Measurements from ENCODE around the gene VTCN1. TPM values are rescaled to one million over a fixed set of nuclear protein-coding genes. Genes with fewer than 3 reads are reported as not detected.

Gene VTCN1
- total RNA-seq, 1 donor from 2014 or later: 49.4 TPM

DNA sequence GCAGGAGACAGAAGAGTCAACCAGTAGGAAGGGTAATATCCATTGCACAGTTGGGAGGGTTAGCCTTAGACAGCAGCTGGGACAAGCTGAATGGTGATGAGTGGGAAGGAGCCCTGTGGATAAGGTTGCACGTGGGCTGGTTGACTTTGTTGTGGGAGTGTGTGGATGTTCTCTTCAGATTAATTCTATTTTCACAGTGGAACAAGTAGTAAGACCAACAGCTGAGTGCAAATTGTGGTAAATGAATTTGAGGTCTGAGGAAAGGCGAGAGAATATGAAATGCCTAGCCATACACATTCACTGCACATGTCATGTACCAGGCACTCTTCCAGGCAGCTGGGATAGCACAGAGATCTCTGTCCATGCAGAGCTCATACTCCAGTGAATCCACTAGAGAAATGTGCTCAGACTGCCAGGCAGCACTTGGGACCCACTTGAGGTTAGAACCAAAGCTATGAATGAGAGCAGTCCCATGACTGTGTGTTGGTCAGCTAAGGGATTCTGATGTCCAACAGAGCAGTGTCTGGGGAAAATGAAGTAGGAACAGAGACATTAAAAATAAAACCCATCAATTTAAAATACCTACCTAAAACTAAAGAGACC lies 25.2 kb upstream of the VTCN1 start:
- peaks cover 12% of the 10 kb centered on the region for H3K4me1 Mint-ChIP-seq (ENCODE audit: unreplicated experiment)
- H3K4me3 Mint-ChIP-seq: no peak overlapping the region
- H3K27ac Mint-ChIP-seq: no peak overlapping the region
- TF ChIP-seq, protein P1, sequence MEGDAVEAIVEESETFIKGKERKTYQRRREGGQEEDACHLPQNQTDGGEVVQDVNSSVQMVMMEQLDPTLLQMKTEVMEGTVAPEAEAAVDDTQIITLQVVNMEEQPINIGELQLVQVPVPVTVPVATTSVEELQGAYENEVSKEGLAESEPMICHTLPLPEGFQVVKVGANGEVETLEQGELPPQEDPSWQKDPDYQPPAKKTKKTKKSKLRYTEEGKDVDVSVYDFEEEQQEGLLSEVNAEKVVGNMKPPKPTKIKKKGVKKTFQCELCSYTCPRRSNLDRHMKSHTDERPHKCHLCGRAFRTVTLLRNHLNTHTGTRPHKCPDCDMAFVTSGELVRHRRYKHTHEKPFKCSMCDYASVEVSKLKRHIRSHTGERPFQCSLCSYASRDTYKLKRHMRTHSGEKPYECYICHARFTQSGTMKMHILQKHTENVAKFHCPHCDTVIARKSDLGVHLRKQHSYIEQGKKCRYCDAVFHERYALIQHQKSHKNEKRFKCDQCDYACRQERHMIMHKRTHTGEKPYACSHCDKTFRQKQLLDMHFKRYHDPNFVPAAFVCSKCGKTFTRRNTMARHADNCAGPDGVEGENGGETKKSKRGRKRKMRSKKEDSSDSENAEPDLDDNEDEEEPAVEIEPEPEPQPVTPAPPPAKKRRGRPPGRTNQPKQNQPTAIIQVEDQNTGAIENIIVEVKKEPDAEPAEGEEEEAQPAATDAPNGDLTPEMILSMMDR (conservative IDR thresholded peaks at IDR 0.05): no peak
- no peaks in the 10 kb centered on the region for H3K36me3 Mint-ChIP-seq
- H3K9me3 Mint-ChIP-seq: peaks cover 12% of the 10 kb centered on the region
- no peak for DNase-seq (ENCODE audit: extremely low spot score, unreplicated experiment)
- H3K27me3 Mint-ChIP-seq: no peaks in the 10 kb centered on the region

DNA sequence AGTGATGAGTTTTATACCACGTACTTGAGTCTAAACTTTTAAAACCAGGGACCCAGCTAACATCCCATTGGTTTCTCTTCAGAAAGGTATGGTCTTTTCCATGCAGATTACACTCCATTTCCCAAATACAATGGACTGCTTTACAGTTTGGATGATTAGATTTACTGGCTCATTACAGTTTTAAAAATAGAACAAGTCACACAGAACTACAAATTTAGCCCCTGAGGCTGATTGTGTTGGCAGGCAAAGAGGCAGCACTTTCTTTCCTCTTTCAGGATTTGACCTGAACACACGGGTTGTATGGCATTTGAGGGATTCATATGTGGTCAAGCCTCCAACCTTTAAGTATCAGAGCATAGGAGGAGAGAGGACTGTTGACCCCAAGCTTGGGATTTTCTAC lies 21.8 kb upstream of the VTCN1 start:
- Mint-ChIP-seq H3K27me3 (no peaks in the 10 kb centered on the region), H3K9me3 (peaks cover 8% of the 10 kb centered on the region), H3K4me1 (ENCODE audit: unreplicated experiment) (peaks cover 11% of the 10 kb centered on the region), H3K27ac (no peak overlapping the region), H3K36me3 (no peaks in the 10 kb centered on the region), H3K4me3 (no peak overlapping the region)
- DNase-seq (ENCODE audit: extremely low spot score, unreplicated experiment): no peak
- TF ChIP-seq, protein P1 (conservative IDR thresholded peaks at IDR 0.05): no peak

DNA sequence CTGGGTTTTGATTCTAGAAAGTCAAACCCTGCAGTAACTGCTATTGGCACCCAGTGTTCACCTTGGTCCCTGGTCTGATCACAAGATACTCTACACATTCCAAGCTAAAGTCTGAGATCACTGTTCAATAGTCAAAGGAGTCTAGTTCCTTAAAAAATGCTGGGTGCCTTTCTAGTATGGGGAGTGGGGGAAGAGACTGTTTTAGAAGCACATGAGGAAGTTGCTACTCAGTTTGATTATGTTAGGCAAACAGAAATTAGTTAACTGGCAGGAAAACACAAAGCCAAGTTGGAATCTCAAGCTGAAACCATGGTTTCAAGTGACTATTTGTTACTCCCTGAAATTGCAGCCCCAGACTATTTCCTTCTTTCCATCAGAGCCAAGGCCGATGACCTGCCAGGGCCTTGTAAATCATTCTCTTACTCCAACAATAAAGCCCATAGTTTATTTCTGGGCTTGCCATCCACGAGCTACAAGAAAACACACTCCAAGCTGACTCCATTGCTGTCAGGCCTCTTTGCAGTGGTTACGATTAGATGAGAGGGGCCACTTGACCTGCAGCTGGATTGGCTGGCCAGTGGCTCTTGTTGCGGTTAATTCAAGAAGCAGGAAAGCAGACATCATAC lies 21.1 kb upstream of the VTCN1 start:
- no peak for DNase-seq (ENCODE audit: extremely low spot score, unreplicated experiment)
- H3K36me3 Mint-ChIP-seq: no peaks in the 10 kb centered on the region
- H3K27ac Mint-ChIP-seq: peak overlapping the region; percentile 27
- TF ChIP-seq, protein P1 (conservative IDR thresholded peaks at IDR 0.05): no peak
- no peaks in the 10 kb centered on the region for H3K27me3 Mint-ChIP-seq
- H3K4me3 Mint-ChIP-seq: no peak overlapping the region
- peaks cover 7% of the 10 kb centered on the region for H3K4me1 Mint-ChIP-seq (ENCODE audit: unreplicated experiment)
- H3K9me3 Mint-ChIP-seq: peaks cover 5% of the 10 kb centered on the region

DNA sequence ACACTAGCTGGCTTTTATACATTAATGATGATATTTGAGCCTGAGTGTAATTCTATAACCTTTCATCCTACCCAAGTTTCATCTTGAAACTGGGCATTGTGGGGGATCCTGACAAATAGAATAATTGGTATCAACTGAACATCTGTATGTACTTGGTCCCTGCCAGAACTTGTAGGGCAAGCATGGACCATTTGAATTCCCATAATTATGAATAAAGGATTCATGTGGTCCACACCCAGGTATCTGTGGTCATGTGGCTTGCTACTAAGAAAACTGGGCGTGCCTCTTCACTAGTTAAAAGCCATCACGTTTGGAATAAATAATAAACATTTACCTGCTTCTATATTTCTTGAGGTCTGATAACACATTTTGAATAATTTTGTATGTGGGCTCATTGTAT lies 20.6 kb upstream of the VTCN1 start:
- H3K27ac Mint-ChIP-seq: peak overlapping the region; percentile 27
- peaks cover 7% of the 10 kb centered on the region for H3K4me1 Mint-ChIP-seq (ENCODE audit: unreplicated experiment)
- H3K36me3 Mint-ChIP-seq: no peaks in the 10 kb centered on the region
- no peak overlapping the region for H3K4me3 Mint-ChIP-seq
- no peak for DNase-seq (ENCODE audit: extremely low spot score, unreplicated experiment)
- H3K9me3 Mint-ChIP-seq: peaks cover 5% of the 10 kb centered on the region
- H3K27me3 Mint-ChIP-seq: no peaks in the 10 kb centered on the region
- TF ChIP-seq, protein P1 (conservative IDR thresholded peaks at IDR 0.05): no peak

DNA sequence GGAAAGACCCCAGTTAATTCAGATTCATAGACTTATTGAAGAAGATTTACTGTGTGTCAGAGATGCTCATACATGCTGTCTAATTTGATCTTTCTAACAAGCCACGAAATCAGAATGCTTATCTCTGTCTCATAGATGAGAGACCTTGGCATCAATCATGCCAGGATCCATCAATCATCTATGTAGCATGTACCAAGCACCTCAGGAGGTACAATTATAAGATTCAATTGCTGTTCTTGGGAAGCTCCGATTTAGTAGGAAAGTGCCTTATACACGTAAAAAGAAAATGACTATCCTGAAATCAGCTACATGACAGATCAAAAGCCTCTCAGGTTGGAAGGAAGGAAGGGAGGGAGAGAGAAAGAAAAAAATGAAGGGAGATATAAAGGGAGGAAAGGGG lies 18.5 kb upstream of the VTCN1 start:
- Mint-ChIP-seq H3K27ac (no peak overlapping the region), H3K9me3 (peaks cover 5% of the 10 kb centered on the region), H3K4me1 (ENCODE audit: unreplicated experiment) (peaks cover 7% of the 10 kb centered on the region), H3K27me3 (no peaks in the 10 kb centered on the region), H3K36me3 (no peaks in the 10 kb centered on the region), H3K4me3 (no peak overlapping the region)
- DNase-seq (ENCODE audit: extremely low spot score, unreplicated experiment): no peak
- TF ChIP-seq, protein P1 (conservative IDR thresholded peaks at IDR 0.05): no peak

Measured in type B pancreatic cell (in vitro differentiated cells).